ENCODE results near the gene PC.

Gene PC

DNA sequence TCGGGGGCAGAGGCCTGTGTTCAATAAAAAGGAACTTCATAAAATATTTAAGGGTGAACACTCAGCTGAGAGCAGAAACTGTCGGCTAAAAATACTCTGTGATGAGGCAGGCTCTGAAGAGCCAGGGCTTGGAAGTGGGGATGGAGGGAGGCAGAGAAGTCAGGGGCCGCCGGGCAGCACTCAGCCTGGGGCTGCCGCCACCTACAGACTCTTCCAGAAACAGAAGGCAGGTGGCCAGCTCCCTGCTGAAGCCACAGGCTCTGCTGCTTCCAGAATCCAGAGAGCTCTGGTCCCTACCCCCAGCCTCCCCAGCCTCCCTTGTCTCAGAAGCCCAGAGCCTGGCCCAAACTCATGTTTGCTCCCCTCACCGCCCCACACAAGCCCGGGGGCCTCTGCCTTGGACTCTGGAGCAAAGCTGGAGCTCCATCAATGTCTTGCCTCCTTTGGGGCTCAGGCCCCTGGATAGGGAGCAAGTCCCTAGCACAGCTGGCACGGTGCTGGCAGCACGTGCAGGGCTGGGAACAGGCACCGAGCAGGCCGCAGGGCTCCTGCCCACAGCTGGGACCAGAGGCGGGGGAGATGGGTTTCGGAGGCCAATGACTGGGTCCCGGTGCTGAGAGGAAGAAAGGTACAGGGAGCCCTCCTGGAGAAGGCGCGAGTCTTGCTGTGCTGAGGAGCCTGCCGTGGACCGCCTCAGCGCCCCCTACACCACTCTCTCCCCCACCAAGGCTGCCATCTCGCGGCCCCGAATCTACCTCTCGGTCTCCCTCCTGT, 93.1 kb downstream of the PC start:
- no peak for TF ChIP-seq EGR1 (IDR thresholded peaks at IDR 0.05)
- TF ChIP-seq, protein P1, sequence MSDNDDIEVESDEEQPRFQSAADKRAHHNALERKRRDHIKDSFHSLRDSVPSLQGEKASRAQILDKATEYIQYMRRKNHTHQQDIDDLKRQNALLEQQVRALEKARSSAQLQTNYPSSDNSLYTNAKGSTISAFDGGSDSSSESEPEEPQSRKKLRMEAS (IDR thresholded peaks at IDR 0.05), result no peak
- TF ChIP-seq TEAD4 (IDR thresholded peaks at IDR 0.05), result no peak
- TF ChIP-seq YY1 (IDR thresholded peaks at IDR 0.05; ENCODE audit: low read depth), result no peak
- TF ChIP-seq RAD21 (IDR thresholded peaks at IDR 0.05; ENCODE audit: low read depth), result no peak
- TF ChIP-seq CEBPB (IDR thresholded peaks at IDR 0.05), result no peak
- TF ChIP-seq ZBTB7A (IDR thresholded peaks at IDR 0.05; ENCODE audit: low read depth), result no peak

DNA sequence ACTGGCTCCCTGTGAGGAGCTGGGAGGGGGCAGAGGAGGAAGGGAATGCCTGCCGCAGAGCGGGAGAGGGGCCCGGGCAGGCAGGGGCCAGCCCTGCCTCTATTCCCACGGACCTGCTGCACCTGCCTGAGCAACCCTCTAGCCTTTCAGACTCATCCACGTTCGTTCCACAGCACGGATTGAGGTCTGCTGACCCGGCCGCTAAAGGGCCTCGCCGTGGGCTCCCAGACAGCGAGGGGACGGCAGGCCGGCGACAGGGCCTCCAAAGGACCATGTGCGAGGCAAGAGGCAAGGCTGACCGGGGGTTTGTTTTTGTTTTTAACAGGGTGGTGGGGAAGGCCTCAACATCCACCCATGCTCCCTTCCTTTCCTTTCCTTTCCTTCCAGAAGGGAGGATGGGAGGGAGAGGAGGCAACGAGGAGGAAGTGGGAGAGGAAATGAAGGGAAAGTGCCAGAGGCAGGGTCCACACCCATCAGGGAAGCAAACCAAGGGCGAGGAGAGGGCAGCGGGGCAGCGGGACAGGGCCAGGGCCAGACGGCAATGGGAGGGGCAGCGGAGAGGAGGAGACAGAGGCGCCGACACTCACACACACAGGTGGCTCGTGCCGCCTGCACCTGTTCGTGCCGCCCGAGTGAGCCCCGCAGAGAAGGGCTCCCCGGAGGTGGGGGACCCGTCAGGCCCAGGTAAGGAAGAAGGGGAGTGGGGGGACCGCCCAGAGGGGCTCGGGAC, 93.8 kb downstream of the PC start:
- TF ChIP-seq CREB1 (IDR thresholded peaks at IDR 0.05; ENCODE audit: low read depth) (no peak), FOXM1 (IDR thresholded peaks at IDR 0.05; ENCODE audit: borderline replicate concordance, low read depth) (no peak), EGR1 (IDR thresholded peaks at IDR 0.05) (no peak), CEBPB (IDR thresholded peaks at IDR 0.05) (no peak), NFIC (IDR thresholded peaks at IDR 0.05) (no peak), TAF1 (IDR thresholded peaks at IDR 0.05; ENCODE audit: low read depth) (no peak)
- TF ChIP-seq, protein P1 (IDR thresholded peaks at IDR 0.05), result no peak
- TF ChIP-seq, protein P2, sequence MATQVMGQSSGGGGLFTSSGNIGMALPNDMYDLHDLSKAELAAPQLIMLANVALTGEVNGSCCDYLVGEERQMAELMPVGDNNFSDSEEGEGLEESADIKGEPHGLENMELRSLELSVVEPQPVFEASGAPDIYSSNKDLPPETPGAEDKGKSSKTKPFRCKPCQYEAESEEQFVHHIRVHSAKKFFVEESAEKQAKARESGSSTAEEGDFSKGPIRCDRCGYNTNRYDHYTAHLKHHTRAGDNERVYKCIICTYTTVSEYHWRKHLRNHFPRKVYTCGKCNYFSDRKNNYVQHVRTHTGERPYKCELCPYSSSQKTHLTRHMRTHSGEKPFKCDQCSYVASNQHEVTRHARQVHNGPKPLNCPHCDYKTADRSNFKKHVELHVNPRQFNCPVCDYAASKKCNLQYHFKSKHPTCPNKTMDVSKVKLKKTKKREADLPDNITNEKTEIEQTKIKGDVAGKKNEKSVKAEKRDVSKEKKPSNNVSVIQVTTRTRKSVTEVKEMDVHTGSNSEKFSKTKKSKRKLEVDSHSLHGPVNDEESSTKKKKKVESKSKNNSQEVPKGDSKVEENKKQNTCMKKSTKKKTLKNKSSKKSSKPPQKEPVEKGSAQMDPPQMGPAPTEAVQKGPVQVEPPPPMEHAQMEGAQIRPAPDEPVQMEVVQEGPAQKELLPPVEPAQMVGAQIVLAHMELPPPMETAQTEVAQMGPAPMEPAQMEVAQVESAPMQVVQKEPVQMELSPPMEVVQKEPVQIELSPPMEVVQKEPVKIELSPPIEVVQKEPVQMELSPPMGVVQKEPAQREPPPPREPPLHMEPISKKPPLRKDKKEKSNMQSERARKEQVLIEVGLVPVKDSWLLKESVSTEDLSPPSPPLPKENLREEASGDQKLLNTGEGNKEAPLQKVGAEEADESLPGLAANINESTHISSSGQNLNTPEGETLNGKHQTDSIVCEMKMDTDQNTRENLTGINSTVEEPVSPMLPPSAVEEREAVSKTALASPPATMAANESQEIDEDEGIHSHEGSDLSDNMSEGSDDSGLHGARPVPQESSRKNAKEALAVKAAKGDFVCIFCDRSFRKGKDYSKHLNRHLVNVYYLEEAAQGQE (IDR thresholded peaks at IDR 0.05; ENCODE audit: low read depth), result no peak

DNA sequence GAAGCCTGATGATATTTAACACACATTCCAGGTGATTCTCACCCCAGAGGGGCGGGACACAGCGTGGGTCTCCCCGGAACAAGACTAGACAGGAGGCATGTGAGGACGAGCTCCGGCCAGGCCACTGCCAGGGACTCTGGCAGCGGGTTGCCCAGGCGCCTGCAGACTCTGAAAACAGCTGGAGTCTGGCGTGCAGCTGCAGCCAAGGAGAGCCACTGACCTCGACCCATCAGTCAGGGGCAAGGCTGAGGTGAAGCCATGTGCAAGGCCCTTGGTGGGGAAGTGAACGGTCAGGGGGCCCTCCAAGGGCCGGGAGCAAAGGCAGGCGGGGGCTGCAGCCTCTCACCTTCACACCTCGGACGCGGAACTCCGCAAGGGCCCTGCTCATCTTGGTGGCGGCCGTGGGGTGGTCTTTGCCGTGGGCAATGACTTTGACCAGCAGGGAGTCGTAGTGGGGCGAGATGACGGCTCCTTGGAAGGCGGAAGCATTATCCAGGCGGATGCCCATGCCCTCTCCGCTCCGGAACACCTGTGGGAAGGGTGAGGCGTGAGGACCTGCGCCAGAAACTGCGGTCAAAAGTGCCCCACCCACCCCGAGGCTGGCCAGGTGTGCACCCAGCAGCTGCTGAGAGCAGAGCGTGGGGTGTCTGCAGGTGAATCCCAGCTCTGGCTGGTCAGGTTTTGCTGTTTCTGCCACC, 94.6 kb downstream of the PC start:
- TF ChIP-seq NFIC (IDR thresholded peaks at IDR 0.05) (no peak), FOXM1 (IDR thresholded peaks at IDR 0.05; ENCODE audit: borderline replicate concordance, low read depth) (no peak)

DNA sequence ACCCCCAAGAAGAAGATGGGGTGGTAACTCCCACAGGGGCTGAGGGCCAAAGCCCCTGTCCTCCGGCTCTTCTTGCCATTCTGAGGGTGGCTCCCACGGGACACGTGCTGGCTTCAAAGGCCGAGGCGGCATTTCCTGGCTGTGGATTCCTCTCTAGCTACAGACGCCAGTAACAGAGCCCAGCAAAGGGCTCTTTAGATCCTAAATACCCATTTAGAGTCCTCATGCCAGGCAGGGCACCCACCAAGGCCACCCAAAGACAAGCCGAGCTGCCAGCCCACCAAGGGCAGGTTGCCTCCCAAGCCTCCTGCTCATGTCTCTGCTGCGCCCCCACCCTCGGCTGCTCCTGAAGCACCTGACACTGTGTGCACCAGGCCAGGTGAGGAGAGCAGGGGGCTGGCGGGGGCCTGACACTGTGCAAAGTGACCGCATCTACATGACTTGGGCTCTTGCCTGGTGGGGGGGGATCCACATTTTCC, 95.6 kb downstream of the PC start:
- TF ChIP-seq EP300 (IDR thresholded peaks at IDR 0.05; ENCODE audit: borderline replicate concordance), result no peak
- no peak for TF ChIP-seq EGR1 (IDR thresholded peaks at IDR 0.05)
- TF ChIP-seq, protein P1 (IDR thresholded peaks at IDR 0.05), result no peak
- no peak for TF ChIP-seq ZBTB7A (IDR thresholded peaks at IDR 0.05; ENCODE audit: low read depth)
- no peak for TF ChIP-seq YY1 (IDR thresholded peaks at IDR 0.05; ENCODE audit: low read depth)
- TF ChIP-seq CEBPB (IDR thresholded peaks at IDR 0.05), result no peak
- TF ChIP-seq, protein P2 (IDR thresholded peaks at IDR 0.05; ENCODE audit: low read depth), result no peak
- no peak for TF ChIP-seq CREB1 (IDR thresholded peaks at IDR 0.05; ENCODE audit: low read depth)
- no peak for TF ChIP-seq TAF1 (IDR thresholded peaks at IDR 0.05; ENCODE audit: low read depth)
- no peak for TF ChIP-seq FOXM1 (IDR thresholded peaks at IDR 0.05; ENCODE audit: borderline replicate concordance, low read depth)
- no peak for TF ChIP-seq TCF12 (IDR thresholded peaks at IDR 0.05; ENCODE audit: low read depth)
- TF ChIP-seq, protein P3, sequence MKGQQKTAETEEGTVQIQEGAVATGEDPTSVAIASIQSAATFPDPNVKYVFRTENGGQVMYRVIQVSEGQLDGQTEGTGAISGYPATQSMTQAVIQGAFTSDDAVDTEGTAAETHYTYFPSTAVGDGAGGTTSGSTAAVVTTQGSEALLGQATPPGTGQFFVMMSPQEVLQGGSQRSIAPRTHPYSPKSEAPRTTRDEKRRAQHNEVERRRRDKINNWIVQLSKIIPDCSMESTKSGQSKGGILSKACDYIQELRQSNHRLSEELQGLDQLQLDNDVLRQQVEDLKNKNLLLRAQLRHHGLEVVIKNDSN (IDR thresholded peaks at IDR 0.05), result no peak

DNA sequence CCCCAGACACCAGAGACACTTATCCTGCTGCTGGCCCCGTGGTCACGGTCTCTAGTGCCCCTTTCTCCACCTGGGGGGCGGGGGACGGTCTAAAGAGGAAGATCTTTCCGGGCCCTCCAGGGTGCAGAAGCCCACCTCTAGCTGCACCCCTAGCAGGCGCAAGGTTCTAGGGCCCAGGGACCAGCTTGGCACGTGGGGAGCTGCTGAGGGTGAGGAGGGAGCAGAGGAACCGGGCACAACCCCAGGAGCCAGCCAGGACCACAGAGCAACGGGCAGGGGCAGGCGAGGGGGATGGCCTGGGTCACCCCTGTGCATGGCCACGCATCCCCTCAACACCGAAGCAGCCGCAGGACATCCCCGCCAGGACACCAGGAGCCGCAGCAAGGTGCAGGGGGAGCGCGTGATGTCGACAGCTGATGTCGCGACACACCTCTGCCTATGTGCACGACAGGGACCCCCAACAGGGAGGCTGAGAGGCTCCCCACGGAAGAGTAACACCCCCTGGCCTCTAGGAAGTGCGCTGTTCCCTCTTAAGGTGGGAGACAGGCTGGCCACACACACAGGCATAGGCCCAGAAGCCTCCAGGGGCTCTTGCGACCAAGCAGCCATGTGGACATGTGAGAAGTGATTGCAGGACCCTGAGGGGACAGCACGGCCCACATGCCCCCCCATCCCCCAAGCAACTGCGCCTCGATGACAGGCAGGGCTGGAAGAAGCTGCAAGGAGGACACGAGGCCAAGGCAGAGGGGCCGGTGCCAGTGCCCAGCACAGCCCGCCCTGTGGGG, 96.2 kb downstream of the PC start:
- TF ChIP-seq, protein P2 (IDR thresholded peaks at IDR 0.05; ENCODE audit: low read depth), result no peak
- no peak for TF ChIP-seq FOXM1 (IDR thresholded peaks at IDR 0.05; ENCODE audit: borderline replicate concordance, low read depth)
- TF ChIP-seq, protein P3 (IDR thresholded peaks at IDR 0.05), result no peak
- no peak for TF ChIP-seq NFIC (IDR thresholded peaks at IDR 0.05)
- no peak for TF ChIP-seq TEAD4 (IDR thresholded peaks at IDR 0.05)
- TF ChIP-seq TCF12 (IDR thresholded peaks at IDR 0.05; ENCODE audit: low read depth), result no peak
- no peak for TF ChIP-seq RAD21 (IDR thresholded peaks at IDR 0.05; ENCODE audit: low read depth)
- TF ChIP-seq TAF1 (IDR thresholded peaks at IDR 0.05; ENCODE audit: low read depth), result no peak
- TF ChIP-seq ZBTB7A (IDR thresholded peaks at IDR 0.05; ENCODE audit: low read depth), result no peak
- TF ChIP-seq YY1 (IDR thresholded peaks at IDR 0.05; ENCODE audit: low read depth), result no peak
- no peak for TF ChIP-seq EP300 (IDR thresholded peaks at IDR 0.05; ENCODE audit: borderline replicate concordance)
- TF ChIP-seq, protein P1 (IDR thresholded peaks at IDR 0.05), result no peak

All from Ishikawa (cell line).